ENCODE results near the gene ZFC3H1. TPM values are rescaled to one million over a fixed set of nuclear protein-coding genes. Genes with fewer than 3 reads are reported as not detected.
A peak's percentile ranks its signal among the peaks of the same experiment; 100 is the strongest.

ZFC3H1 gene
- total and polyA plus RNA-seq, 4 donors: 8.0 to 95.3 (median 49.4) TPM

DNA sequence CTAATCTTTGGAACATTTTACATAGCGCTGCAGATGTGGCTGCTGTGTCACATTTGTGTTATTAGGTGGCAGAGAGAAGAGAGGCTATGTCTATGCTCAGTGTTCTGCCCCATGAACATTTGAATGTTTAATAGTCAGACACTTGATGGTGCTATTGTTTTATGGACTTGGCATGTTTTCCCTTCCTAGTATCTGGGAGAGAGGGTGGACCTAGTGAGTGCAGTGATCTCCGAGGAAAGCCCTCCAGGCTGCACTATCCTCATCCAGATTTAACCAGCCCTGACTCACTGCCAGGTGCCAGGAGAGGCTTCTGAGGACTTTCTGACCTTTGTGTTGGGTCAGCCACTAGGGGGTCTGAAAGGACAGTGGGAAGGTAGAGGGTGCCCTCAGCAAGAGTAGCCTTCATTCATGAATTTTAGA, 24.3 kb downstream of the ZFC3H1 start:
- 59 to 65% methylated on average over 2 of the region's 2 CpGs for WGBS, 2 donors
- Histone ChIP-seq H3K9me3 (ENCODE audit: control insufficient read depth, low read length) (no peaks in the 10 kb centered on the region), H3K4me3 (ENCODE audit: low read length in 2 of 2) (no peak overlapping the region), H3K27me3 (ENCODE audit: control insufficient read depth in 1 of 2, insufficient read depth in 2 of 2, low read length in 1 of 2) (no peaks in the 10 kb centered on the region), H3K36me3 (ENCODE audit: control insufficient read depth in 1 of 2, insufficient read depth in 2 of 2, low read length in 1 of 2) (peaks cover 0 to 4% of the 10 kb centered on the region in 2 donors), H3K27ac (ENCODE audit: low read depth in 1 of 2, low read length in 2 of 2) (no peak overlapping the region), H3K4me1 (ENCODE audit: control insufficient read depth in 1 of 2, insufficient read depth in 2 of 2, low read length in 2 of 2) (no peaks in the 10 kb centered on the region)
- ATAC-seq (ENCODE audit: low FRiP score) (no peak), DNase-seq (no peak)
- intact Hi-C loops (cut with DNase I): loop anchor here (5.0 kb wide), 1 partner anchor 222 kb away; no protein-coding TSS in a partner anchor

DNA sequence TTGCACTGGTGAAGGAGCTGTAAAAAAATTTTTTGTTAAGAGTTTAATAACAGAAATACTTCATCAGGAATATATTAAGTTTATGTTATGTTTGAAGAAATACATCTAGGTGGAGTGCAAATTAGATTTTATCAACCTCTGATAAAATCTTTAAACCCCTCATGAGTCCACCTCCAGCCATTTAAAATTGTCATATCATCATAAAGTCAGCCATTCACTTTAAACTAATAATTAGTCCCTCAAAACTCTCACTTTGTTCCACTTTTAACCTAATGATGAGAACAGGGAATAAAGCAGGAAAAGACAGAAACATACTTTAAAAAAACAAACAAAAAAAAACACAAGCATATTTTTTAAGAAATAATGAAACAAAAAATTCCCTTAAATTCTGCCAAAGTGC, 25.1 kb downstream of the ZFC3H1 start:
- Histone ChIP-seq H3K4me3 (ENCODE audit: low read length in 2 of 2) (no peak overlapping the region), H3K9me3 (ENCODE audit: control insufficient read depth, low read length) (no peaks in the 10 kb centered on the region), H3K36me3 (ENCODE audit: control insufficient read depth in 1 of 2, insufficient read depth in 2 of 2, low read length in 1 of 2) (peaks cover 0 to 4% of the 10 kb centered on the region in 2 donors), H3K27ac (ENCODE audit: low read depth in 1 of 2, low read length in 2 of 2) (no peak overlapping the region), H3K4me1 (ENCODE audit: control insufficient read depth in 1 of 2, insufficient read depth in 2 of 2, low read length in 2 of 2) (no peaks in the 10 kb centered on the region), H3K27me3 (ENCODE audit: control insufficient read depth in 1 of 2, insufficient read depth in 2 of 2, low read length in 1 of 2) (no peaks in the 10 kb centered on the region)
- intact Hi-C loops (cut with DNase I): loop anchor here (5.0 kb wide), 1 partner anchor 221 kb away; no protein-coding TSS in a partner anchor
- ATAC-seq (ENCODE audit: low FRiP score) (no peak), DNase-seq (no peak)

DNA sequence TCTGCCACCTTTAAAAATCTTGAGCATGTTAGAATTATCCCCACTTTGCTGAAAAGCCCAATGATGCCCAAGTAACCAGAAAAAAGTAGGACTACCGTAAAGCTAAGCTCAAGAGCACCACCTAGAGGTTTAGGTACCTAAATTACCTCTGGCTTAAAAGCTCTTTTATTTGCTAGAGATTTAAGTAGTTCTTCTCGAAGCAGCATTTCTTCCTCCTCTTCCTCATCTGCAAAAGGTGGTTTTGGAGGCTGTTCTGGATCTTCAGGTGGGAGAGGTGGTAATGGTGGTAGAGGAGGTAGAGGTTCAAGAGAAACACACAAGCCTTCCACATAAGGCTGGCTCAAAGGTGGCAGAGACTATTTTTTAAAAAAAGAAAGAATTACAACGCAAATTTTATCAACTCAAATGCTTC, 26.9 kb downstream of the ZFC3H1 start:
- H3K27ac ChIP-seq (ENCODE audit: low read depth in 1 of 2, low read length in 2 of 2): no peak overlapping the region
- 19% methylated on average over 3 of the region's 3 CpGs for WGBS, 2 donors
- H3K9me3 ChIP-seq (ENCODE audit: control insufficient read depth, low read length): no peaks in the 10 kb centered on the region
- H3K36me3 ChIP-seq (ENCODE audit: control insufficient read depth in 1 of 2, insufficient read depth in 2 of 2, low read length in 1 of 2): peaks cover 0 to 2% of the 10 kb centered on the region in 2 donors
- DNase-seq (no peak), ATAC-seq (ENCODE audit: low FRiP score) (peak; percentile 64)
- intact Hi-C loops (cut with DNase I): loop anchor here (5.0 kb wide), 1 partner anchor 219 kb away; no protein-coding TSS in a partner anchor
- H3K4me3 ChIP-seq (ENCODE audit: low read length in 2 of 2): no peak overlapping the region
- no peaks in the 10 kb centered on the region for H3K27me3 ChIP-seq (ENCODE audit: control insufficient read depth in 1 of 2, insufficient read depth in 2 of 2, low read length in 1 of 2)
- H3K4me1 ChIP-seq (ENCODE audit: control insufficient read depth in 1 of 2, insufficient read depth in 2 of 2, low read length in 2 of 2): no peaks in the 10 kb centered on the region

DNA sequence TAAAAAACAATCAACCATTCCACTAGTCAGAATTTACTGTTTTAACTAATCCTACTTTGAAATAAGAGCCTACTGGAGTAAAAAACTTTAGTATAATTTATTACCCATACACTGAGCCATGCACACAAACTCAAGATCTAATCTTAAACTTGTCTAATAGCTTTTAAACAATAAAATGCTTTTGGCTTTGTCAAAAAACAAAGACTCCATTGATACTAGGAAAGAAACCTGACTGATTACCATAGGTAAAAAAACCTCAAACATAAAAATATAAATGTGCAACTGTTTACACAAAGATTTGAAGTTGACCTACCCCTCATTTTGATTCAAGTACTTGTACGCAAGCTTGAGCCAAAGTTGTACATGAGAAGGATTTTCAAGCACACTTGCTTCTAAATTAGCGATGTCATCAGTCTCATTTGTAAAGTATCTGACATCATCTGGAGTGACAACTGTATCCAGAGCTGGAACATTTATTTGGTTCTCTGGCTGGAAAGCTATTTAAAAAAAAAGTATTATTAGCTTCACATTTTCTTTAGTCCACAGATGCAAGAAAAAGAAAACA, 36.1 kb downstream of the ZFC3H1 start:
- ATAC-seq (ENCODE audit: low FRiP score): no peak
- 72 to 85% methylated on average over 2 of the region's 2 CpGs for WGBS, 2 donors

DNA sequence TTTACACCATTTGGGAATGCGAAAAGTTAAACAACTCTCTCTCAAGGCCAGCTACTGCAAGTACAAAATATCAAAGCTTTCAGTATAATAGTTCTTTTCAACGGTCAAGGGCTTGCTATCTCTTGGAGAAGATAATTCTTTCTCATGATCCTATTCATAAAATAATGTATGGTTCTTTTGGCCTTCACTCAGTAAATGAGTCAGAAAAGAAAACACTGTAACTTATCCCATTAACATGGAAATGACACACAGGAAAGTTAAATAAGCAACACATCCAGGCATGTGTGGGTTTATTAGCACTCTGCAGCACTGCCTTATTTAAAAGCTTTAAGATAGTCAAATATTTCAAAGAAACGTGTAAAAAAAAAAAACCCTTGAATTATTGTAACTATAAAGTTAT, 36.9 kb downstream of the ZFC3H1 start:
- H3K4me3 ChIP-seq (ENCODE audit: low read length in 2 of 2): no peak overlapping the region
- no peak for DNase-seq
- H3K4me1 ChIP-seq (ENCODE audit: control insufficient read depth in 1 of 2, insufficient read depth in 2 of 2, low read length in 2 of 2): no peaks in the 10 kb centered on the region
- no peak overlapping the region for H3K27ac ChIP-seq (ENCODE audit: low read depth in 1 of 2, low read length in 2 of 2)
- ATAC-seq (ENCODE audit: low FRiP score): no peak
- WGBS, 2 donors: 18 to 19% methylated on average over 3 of the region's 3 CpGs
- intact Hi-C loops (cut with DNase I): no loop called here
- no peaks in the 10 kb centered on the region for H3K27me3 ChIP-seq (ENCODE audit: control insufficient read depth in 1 of 2, insufficient read depth in 2 of 2, low read length in 1 of 2)
- H3K9me3 ChIP-seq (ENCODE audit: control insufficient read depth, low read length): no peaks in the 10 kb centered on the region
- peaks cover 0 to 3% of the 10 kb centered on the region in 2 donors for H3K36me3 ChIP-seq (ENCODE audit: control insufficient read depth in 1 of 2, insufficient read depth in 2 of 2, low read length in 1 of 2)

More for the DNA sequence above, 36.1 kb downstream of the ZFC3H1 start:
- Histone ChIP-seq H3K27me3 (ENCODE audit: control insufficient read depth in 1 of 2, insufficient read depth in 2 of 2, low read length in 1 of 2) (no peaks in the 10 kb centered on the region), H3K9me3 (ENCODE audit: control insufficient read depth, low read length) (no peaks in the 10 kb centered on the region), H3K4me3 (ENCODE audit: low read length in 2 of 2) (no peak overlapping the region), H3K36me3 (ENCODE audit: control insufficient read depth in 1 of 2, insufficient read depth in 2 of 2, low read length in 1 of 2) (peaks cover 0 to under 1% of the 10 kb centered on the region in 2 donors), H3K4me1 (ENCODE audit: control insufficient read depth in 1 of 2, insufficient read depth in 2 of 2, low read length in 2 of 2) (no peaks in the 10 kb centered on the region), H3K27ac (ENCODE audit: low read depth in 1 of 2, low read length in 2 of 2) (no peak overlapping the region)
- no peak for DNase-seq
- intact Hi-C loops (cut with DNase I): no loop called here

DNA sequence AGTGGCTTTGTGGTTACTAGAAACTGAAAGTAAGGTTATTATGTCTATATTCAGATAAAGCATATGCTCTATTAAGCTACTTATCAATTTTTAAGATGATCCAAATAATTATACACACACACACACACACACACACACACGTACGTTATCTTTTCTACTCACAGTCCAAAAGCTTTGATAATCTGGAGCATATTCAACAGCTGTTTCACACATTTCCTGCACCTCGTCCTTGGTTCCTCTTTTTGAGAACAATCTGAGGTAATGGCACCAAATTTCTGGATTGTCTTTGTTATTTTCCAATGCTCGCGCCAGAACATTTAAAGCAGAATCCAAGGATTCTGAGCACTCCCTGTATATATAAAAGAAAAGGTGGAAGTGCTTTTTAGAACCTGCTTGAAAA, 37.5 kb downstream of the ZFC3H1 start:
- H3K4me3 ChIP-seq (ENCODE audit: low read length in 2 of 2): no peak overlapping the region
- DNase-seq (no peak), ATAC-seq (ENCODE audit: low FRiP score) (no peak)
- intact Hi-C loops (cut with DNase I): no loop called here
- no peaks in the 10 kb centered on the region for H3K27me3 ChIP-seq (ENCODE audit: control insufficient read depth in 1 of 2, insufficient read depth in 2 of 2, low read length in 1 of 2)
- H3K4me1 ChIP-seq (ENCODE audit: control insufficient read depth in 1 of 2, insufficient read depth in 2 of 2, low read length in 2 of 2): no peaks in the 10 kb centered on the region
- H3K9me3 ChIP-seq (ENCODE audit: control insufficient read depth, low read length): no peaks in the 10 kb centered on the region
- H3K27ac ChIP-seq (ENCODE audit: low read depth in 1 of 2, low read length in 2 of 2): no peak overlapping the region
- peaks cover 0 to 3% of the 10 kb centered on the region in 2 donors for H3K36me3 ChIP-seq (ENCODE audit: control insufficient read depth in 1 of 2, insufficient read depth in 2 of 2, low read length in 1 of 2)
- WGBS, 2 donors: 20 to 22% methylated on average over 5 of the region's 5 CpGs

DNA sequence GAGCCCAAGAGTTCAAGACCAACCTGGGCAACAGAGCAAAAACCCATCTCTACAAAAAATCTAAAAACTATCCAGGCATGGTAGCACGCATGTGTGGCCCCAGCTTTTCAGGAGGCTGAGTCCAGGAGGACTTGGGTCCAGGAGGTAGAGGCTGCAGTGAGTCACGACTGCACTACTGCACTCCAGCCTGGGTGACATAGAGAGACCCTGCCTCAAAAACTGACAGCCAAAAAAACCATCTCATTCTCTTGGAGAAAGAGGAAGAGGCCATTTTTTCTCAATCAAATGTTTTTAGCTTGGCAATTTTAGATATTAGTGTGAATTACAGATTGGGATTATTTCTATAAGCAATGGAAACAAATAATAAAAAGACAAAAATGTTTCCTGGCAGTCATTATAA, 38.2 kb downstream of the ZFC3H1 start:
- DNase-seq: no peak
- no peaks in the 10 kb centered on the region for H3K9me3 ChIP-seq (ENCODE audit: control insufficient read depth, low read length)
- WGBS, 2 donors: 94 to 95% methylated on average over 2 of the region's 2 CpGs
- peaks cover 0 to 3% of the 10 kb centered on the region in 2 donors for H3K36me3 ChIP-seq (ENCODE audit: control insufficient read depth in 1 of 2, insufficient read depth in 2 of 2, low read length in 1 of 2)
- no peaks in the 10 kb centered on the region for H3K27me3 ChIP-seq (ENCODE audit: control insufficient read depth in 1 of 2, insufficient read depth in 2 of 2, low read length in 1 of 2)
- no peak overlapping the region for H3K4me3 ChIP-seq (ENCODE audit: low read length in 2 of 2)
- no peaks in the 10 kb centered on the region for H3K4me1 ChIP-seq (ENCODE audit: control insufficient read depth in 1 of 2, insufficient read depth in 2 of 2, low read length in 2 of 2)
- no peak for ATAC-seq (ENCODE audit: low FRiP score)
- intact Hi-C loops (cut with DNase I): no loop called here
- H3K27ac ChIP-seq (ENCODE audit: low read depth in 1 of 2, low read length in 2 of 2): no peak overlapping the region

DNA sequence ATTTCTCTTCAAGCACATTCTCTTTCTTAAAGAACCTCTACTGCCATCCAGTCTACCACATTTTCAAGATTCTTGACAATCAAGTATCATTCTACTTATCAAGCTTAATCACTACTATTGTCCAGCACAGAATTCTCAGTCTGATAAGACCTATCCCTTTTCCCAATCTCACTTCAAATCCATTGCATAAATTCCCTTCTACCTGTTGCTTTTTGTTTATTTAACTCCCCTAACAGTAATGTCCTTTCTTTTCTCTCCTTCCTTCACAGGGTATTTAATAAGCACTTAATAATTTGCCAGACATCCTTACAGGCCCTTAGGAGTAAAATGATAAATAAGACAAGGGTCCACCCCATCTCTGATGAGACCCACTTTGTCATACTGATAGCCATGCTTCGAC, 41.7 kb downstream of the ZFC3H1 start:
- Histone ChIP-seq H3K27me3 (ENCODE audit: control insufficient read depth in 1 of 2, insufficient read depth in 2 of 2, low read length in 1 of 2) (no peaks in the 10 kb centered on the region), H3K36me3 (ENCODE audit: control insufficient read depth in 1 of 2, insufficient read depth in 2 of 2, low read length in 1 of 2) (peaks cover 0 to 3% of the 10 kb centered on the region in 2 donors), H3K4me3 (ENCODE audit: low read length in 2 of 2) (no peak overlapping the region), H3K4me1 (ENCODE audit: control insufficient read depth in 1 of 2, insufficient read depth in 2 of 2, low read length in 2 of 2) (no peaks in the 10 kb centered on the region), H3K9me3 (ENCODE audit: control insufficient read depth, low read length) (no peaks in the 10 kb centered on the region), H3K27ac (ENCODE audit: low read depth in 1 of 2, low read length in 2 of 2) (no peak overlapping the region)
- ATAC-seq (ENCODE audit: low FRiP score): no peak
- no peak for DNase-seq
- intact Hi-C loops (cut with DNase I): no loop called here
- 98 to 100% methylated on average over 1 of the region's 1 CpG for WGBS, 2 donors

DNA sequence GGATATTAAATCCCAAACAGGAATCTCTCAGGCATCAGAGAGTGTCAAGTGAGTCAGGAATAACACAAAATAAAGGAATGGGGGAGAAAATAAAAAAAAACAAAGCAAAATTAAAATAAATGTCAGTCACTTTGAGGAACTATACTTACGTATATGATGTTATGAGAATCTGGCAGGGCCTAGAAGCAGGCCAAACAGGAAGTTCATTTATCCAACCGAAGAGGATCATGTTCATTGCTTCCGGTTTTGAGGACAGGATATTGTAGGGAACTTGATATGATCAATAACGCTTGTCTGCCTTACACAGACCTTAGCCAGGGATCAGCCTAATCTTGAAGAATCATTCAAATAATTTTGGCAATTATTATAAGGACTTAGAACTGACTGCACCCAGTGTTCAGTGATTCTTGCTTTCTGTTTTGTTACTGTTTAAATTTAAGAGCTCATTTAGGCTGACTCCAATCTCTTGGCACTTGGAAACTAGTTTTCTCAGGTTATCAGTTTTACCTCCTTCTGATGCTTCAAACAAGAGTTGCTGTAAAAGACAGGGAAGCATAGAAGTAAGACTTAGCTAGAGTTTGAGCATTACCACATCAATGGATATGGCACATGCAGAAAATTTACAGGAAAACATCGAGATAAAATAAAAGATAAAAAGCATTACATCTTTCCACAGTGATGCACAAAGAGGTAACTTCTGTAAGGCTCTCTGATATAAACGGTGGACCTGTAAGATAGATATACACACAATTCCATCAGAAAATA, 53.4 kb downstream of the ZFC3H1 start:
- Histone ChIP-seq H3K4me1 (ENCODE audit: control insufficient read depth in 1 of 2, insufficient read depth in 2 of 2, low read length in 2 of 2) (no peaks in the 10 kb centered on the region), H3K4me3 (ENCODE audit: low read length in 2 of 2) (no peak overlapping the region), H3K36me3 (ENCODE audit: control insufficient read depth in 1 of 2, insufficient read depth in 2 of 2, low read length in 1 of 2) (no peaks in the 10 kb centered on the region), H3K9me3 (ENCODE audit: control insufficient read depth, low read length) (no peaks in the 10 kb centered on the region), H3K27ac (ENCODE audit: low read depth in 1 of 2, low read length in 2 of 2) (no peak overlapping the region), H3K27me3 (ENCODE audit: control insufficient read depth in 1 of 2, insufficient read depth in 2 of 2, low read length in 1 of 2) (no peaks in the 10 kb centered on the region)
- WGBS, 2 donors: 76 to 80% methylated on average over 6 of the region's 6 CpGs
- DNase-seq (no peak), ATAC-seq (ENCODE audit: low FRiP score) (no peak)
- intact Hi-C loops (cut with DNase I): loop anchor here in 1 of 2 donors (5.0 kb wide), 1 partner anchor 42 kb away; no protein-coding TSS in a partner anchor

Measured in aorta (tissue), 5 donors.